Smooth muscle cell (in vitro differentiated cells): ENCODE results near the gene TAGAP. TPM values are rescaled to one million over a fixed set of nuclear protein-coding genes. Genes with fewer than 3 reads are reported as not detected.

Experiments used
- DNase-seq: peaks from one replicate; lab custom pipeline; 2025; ENCODE audit not compliant: unreplicated experiment; lab: John Stamatoyannopoulos, UW
- H2AFZ ChIP-seq: fragments of 200-600 bp; sonication (generic); 2 replicates; pipeline ENCODE4 v1.6.0; 2016; ENCODE audit warnings: antibody characterized with exemption, low read depth, mild to moderate bottlenecking
- H3F3A ChIP-seq: fragments of 200-600 bp; sonication (generic); 2 replicates; pipeline ENCODE4 v1.6.0; 2017; ENCODE audit warnings: antibody characterized with exemption, low read depth
- H3K27ac ChIP-seq: fragments of 200-600 bp; sonication (generic); 2 replicates; pipeline ENCODE4 v1.5.1; 2016; ENCODE audit warnings: low read depth, mild to moderate bottlenecking
- H3K27me3 ChIP-seq: fragments of 200-600 bp; sonication (generic); 2 replicates; pipeline ENCODE4 v1.6.1; 2016; ENCODE audit warnings: low read depth, mild to moderate bottlenecking
- H3K36me3 ChIP-seq: fragments of 200-600 bp; sonication (generic); 2 replicates; pipeline ENCODE4 v1.5.1; 2016; ENCODE audit warnings: low read depth
- H3K4me1 ChIP-seq: fragments of 200-600 bp; sonication (generic); 2 replicates; pipeline ENCODE4 v1.5.1; 2016; ENCODE audit warnings: low read depth
- H3K4me2 ChIP-seq: fragments of 200-600 bp; sonication (generic); 2 replicates; pipeline ENCODE4 v1.6.0; 2016; ENCODE audit warnings: mild to moderate bottlenecking
- H3K4me3 ChIP-seq: fragments of 200-600 bp; sonication (generic); 2 replicates; pipeline ENCODE4 v1.5.1; 2016; ENCODE audit warnings: mild to moderate bottlenecking
- H3K79me2 ChIP-seq: fragments of 200-600 bp; sonication (generic); 2 replicates; pipeline ENCODE4 v1.6.0; 2016; ENCODE audit warnings: low read depth, mild to moderate bottlenecking
- H3K9ac ChIP-seq: fragments of 200-600 bp; sonication (generic); 2 replicates; pipeline ENCODE4 v1.6.0; 2016; ENCODE audit warnings: low read depth
- H3K9me3 ChIP-seq: fragments of 200-600 bp; sonication (generic); replicated peaks from 2 replicates; pipeline ENCODE4 v1.5.1; 2016; ENCODE audit warnings: low read depth
- H4K20me1 ChIP-seq: fragments of 200-600 bp; sonication (generic); 2 replicates; pipeline ENCODE4 v1.6.0; 2016; ENCODE audit warnings: low read depth
- whole genome bisulfite sequencing: methylation state at CpG from one replicate; pipeline ENCODE4 v1.1.7; 2016; ENCODE audit warnings: low lambda C conversion rate; 5-methylcytosine and 5-hydroxymethylcytosine counted together
- polyA plus RNA-seq: library from polyadenylated mRNA; unstranded; fragments of >200 nt; fragmentation: Nextera tagmentation; extraction: Ambion mirVana; gene quantifications from 2 replicates; pipeline ENCODE4 v1.2.1, GENCODE V29; 2016
- total RNA-seq: library from RNA; depleted of rRNA; stranded (reverse); fragments of >200 nt; gene quantifications from 2 replicates; pipeline ENCODE4 v1.2.3, GENCODE V29; 2014
- TF ChIP-seq, protein P1 (sequence below): fragments of 200-600 bp; sonication (generic); IDR thresholded peaks from 2 replicates; pipeline ENCODE4 v1.5.1; 2017; ENCODE audit warnings: borderline replicate concordance, mild to moderate bottlenecking, antibody characterized with exemption; ENCODE audit not compliant: insufficient read depth, poor library complexity, severe bottlenecking

TAGAP gene
- total and polyA plus RNA-seq, 2 experiments from 2014 or later, result not detected

DNA sequence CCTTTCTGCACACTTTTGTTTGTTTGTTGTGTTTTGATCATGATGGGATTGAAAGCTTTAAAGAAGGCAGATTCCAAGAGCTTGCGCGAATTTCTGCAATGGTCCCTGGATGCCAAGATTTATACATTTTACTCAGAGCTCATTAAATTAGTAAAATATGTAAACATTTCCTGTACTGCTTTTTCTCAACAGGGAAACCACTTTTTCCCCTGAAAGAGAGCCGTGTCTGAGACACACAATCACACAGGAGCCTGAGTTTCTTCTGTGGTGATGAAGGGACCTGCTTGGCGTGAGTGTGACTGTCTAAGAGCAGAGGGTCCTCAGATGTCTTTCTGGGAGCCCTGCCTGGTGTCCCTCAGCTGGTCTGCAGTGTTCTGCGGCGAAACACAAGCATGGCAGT, 12.1 kb upstream of the TAGAP start:
- no peak overlapping the region for H3K9ac ChIP-seq
- no peaks in the 10 kb centered on the region for H3K9me3 ChIP-seq
- H3K27me3 ChIP-seq, result no peaks in the 10 kb centered on the region
- no peaks in the 10 kb centered on the region for H4K20me1 ChIP-seq
- H3K27ac ChIP-seq, result no peak overlapping the region
- H3K4me3 ChIP-seq, result no peak overlapping the region
- H3K4me1 ChIP-seq, result peaks cover 4% of the 10 kb centered on the region
- no peak overlapping the region for H2AFZ ChIP-seq
- TF ChIP-seq, protein P1, sequence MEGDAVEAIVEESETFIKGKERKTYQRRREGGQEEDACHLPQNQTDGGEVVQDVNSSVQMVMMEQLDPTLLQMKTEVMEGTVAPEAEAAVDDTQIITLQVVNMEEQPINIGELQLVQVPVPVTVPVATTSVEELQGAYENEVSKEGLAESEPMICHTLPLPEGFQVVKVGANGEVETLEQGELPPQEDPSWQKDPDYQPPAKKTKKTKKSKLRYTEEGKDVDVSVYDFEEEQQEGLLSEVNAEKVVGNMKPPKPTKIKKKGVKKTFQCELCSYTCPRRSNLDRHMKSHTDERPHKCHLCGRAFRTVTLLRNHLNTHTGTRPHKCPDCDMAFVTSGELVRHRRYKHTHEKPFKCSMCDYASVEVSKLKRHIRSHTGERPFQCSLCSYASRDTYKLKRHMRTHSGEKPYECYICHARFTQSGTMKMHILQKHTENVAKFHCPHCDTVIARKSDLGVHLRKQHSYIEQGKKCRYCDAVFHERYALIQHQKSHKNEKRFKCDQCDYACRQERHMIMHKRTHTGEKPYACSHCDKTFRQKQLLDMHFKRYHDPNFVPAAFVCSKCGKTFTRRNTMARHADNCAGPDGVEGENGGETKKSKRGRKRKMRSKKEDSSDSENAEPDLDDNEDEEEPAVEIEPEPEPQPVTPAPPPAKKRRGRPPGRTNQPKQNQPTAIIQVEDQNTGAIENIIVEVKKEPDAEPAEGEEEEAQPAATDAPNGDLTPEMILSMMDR, result no peak
- H3K79me2 ChIP-seq, result no peaks in the 10 kb centered on the region
- no peak overlapping the region for H3K4me2 ChIP-seq
- no peaks in the 10 kb centered on the region for H3K36me3 ChIP-seq
- H3F3A ChIP-seq, result no peaks in the 10 kb centered on the region
- DNase-seq, result no peak
- 50% methylated on average over 6 of the region's 6 CpGs for WGBS

DNA sequence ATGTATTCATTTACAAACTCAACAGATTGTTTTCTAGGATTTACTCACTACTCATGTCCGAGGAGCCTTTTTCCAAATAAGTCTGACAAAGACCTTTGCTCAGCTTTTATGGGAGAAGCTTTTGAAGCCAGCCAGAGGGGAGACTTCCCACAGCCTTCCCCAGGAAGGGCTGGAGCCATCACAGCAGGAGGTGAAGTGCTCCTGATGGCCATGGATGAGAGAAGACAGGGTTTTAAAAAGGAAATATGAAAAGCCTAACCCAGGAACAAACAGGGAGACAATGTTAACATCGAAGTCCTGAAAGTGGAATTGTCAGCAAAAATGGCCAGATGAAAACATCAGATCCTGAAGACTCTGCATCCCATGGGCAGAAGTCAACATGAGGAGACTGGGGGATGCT, 11.6 kb upstream of the TAGAP start:
- H3K27me3 ChIP-seq, result no peaks in the 10 kb centered on the region

DNA sequence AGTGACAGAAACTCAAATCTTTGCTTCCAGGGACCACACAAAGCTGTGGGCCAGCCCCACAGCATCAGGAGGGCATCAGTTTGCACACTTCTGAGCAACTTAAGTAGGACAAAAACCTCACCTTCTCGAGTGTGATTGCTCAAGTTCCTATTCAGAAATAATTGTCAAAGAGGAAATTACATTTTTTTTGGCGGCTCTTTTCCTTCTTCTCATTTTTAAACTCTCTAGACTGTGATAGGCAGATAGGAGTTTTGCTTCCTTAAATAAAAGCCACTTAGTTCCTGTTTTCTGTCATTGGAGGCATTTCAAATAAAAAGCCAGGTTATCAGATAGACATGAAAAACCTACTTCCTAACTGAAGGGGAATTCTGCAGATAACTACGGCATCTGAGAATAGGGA, 11.2 kb upstream of the TAGAP start:
- Histone ChIP-seq H3K4me1 (peaks cover 4% of the 10 kb centered on the region), H3F3A (no peaks in the 10 kb centered on the region), H3K9ac (no peak overlapping the region), H3K4me2 (peak overlapping the region; percentile 33), H3K9me3 (no peaks in the 10 kb centered on the region), H3K27ac (no peak overlapping the region), H3K79me2 (no peaks in the 10 kb centered on the region), H3K36me3 (no peaks in the 10 kb centered on the region), H3K27me3 (no peaks in the 10 kb centered on the region), H2AFZ (peak overlapping the region; percentile 47), H3K4me3 (no peak overlapping the region), H4K20me1 (no peaks in the 10 kb centered on the region)
- no peak for DNase-seq
- TF ChIP-seq, protein P1, result no peak
- 75% methylated on average over 3 of the region's 3 CpGs for WGBS

More for the DNA sequence above, 11.6 kb upstream of the TAGAP start:
- Histone ChIP-seq H3F3A (no peaks in the 10 kb centered on the region), H3K9me3 (no peaks in the 10 kb centered on the region), H3K4me2 (peak overlapping the region; percentile 33), H3K9ac (no peak overlapping the region), H3K4me3 (no peak overlapping the region), H3K79me2 (no peaks in the 10 kb centered on the region), H3K4me1 (peaks cover 4% of the 10 kb centered on the region), H3K36me3 (no peaks in the 10 kb centered on the region), H4K20me1 (no peaks in the 10 kb centered on the region), H3K27ac (no peak overlapping the region), H2AFZ (peak overlapping the region; percentile 47)
- WGBS, result 49% methylated on average over 2 of the region's 2 CpGs
- TF ChIP-seq, protein P1, result no peak
- no peak for DNase-seq

DNA sequence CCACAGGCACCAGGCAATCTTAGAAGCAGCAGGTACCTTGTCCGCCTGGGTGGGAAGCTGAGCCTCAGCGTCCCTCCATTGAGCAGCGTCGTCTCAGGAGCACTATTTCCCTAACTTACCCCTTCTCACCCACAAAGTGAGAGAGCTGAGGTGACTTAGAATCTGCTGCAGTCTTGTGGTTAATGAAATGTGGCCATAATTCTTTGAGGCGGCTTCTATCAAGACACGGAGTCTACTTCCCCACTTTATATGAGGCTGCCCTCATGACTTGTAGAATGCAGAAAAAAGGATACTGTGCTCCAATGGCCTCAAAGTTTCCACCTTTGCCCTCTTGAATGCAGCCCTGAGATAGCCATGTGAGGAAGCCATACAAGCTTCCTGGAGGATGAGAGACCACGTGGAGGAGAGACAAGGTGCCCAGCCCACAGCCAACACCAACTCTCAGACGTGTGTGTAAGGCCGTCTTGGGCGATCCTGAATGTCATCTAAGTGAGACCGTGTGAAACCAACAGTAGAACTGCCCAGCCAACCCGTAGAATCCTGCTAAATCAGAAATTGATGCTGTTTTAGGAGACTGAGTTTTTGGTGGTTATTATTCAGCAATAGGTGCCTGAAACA, 9.1 kb upstream of the TAGAP start:
- WGBS, result 91% methylated on average over 12 of the region's 12 CpGs

More for the DNA sequence above, 9.1 kb upstream of the TAGAP start:
- H2AFZ ChIP-seq, result no peak overlapping the region
- no peak overlapping the region for H3K9ac ChIP-seq
- no peaks in the 10 kb centered on the region for H3F3A ChIP-seq
- H3K79me2 ChIP-seq, result no peaks in the 10 kb centered on the region
- H3K4me1 ChIP-seq, result peaks cover 4% of the 10 kb centered on the region
- TF ChIP-seq, protein P1, result no peak
- H3K36me3 ChIP-seq, result no peaks in the 10 kb centered on the region
- no peak overlapping the region for H3K27ac ChIP-seq
- DNase-seq, result no peak
- no peak overlapping the region for H3K4me3 ChIP-seq
- H3K4me2 ChIP-seq, result no peak overlapping the region
- H3K27me3 ChIP-seq, result no peaks in the 10 kb centered on the region
- no peaks in the 10 kb centered on the region for H4K20me1 ChIP-seq
- H3K9me3 ChIP-seq, result no peaks in the 10 kb centered on the region
